Measurements from ENCODE around the gene SPATA31C1.

The SPATA31C1 gene

GRCh38 chr9:87959916-87960581 lies 42.3 kb downstream of the SPATA31C1 start:
- Histone ChIP-seq H2AFZ (ENCODE audit: low read length) (no peak overlapping the region), H3K9ac (ENCODE audit: low read depth, low read length, poor library complexity, severe bottlenecking) (no peak overlapping the region), H3K79me2 (ENCODE audit: insufficient read depth, low read length) (no peaks in the 10 kb centered on the region), H3K9me2 (replicated peaks; ENCODE audit: low read depth, low read length) (no peaks in the 10 kb centered on the region), H3K4me1 (ENCODE audit: insufficient read depth, low read length, poor library complexity, severe bottlenecking) (no peaks in the 10 kb centered on the region), H3K27me3 (ENCODE audit: insufficient read depth, low read length, poor library complexity, severe bottlenecking) (no peaks in the 10 kb centered on the region), H3K4me3 (ENCODE audit: low read length, poor library complexity, severe bottlenecking) (no peak overlapping the region), H3K36me3 (ENCODE audit: insufficient read depth, low read length) (no peaks in the 10 kb centered on the region), H3K4me2 (ENCODE audit: low read depth, low read length, poor library complexity, severe bottlenecking) (no peak overlapping the region), H4K20me1 (ENCODE audit: insufficient read depth, low read length, poor library complexity, severe bottlenecking) (no peaks in the 10 kb centered on the region), H3K9me3 (ENCODE audit: insufficient read depth, low read depth, low read length) (0 out of 2 replicates have a peak, but pooled peaks cover 3% of the 10 kb centered on the region), H3F3A (ENCODE audit: low read depth) (no peaks in the 10 kb centered on the region)
- TF ChIP-seq CTCF (conservative IDR thresholded peaks at IDR 0.05; ENCODE audit: low read length) = no peak
- TF ChIP-seq EZH2phosphoT487 (IDR thresholded peaks at IDR 0.05; ENCODE audit: borderline replicate concordance) = no peak

GRCh38 chr9:87963770-87964169 lies 46.0 kb downstream of the SPATA31C1 start:
- Histone ChIP-seq H3F3A (ENCODE audit: low read depth) (no peaks in the 10 kb centered on the region), H3K9me3 (ENCODE audit: insufficient read depth, low read depth, low read length) (0 out of 2 replicates have a peak, but pooled peaks cover 5% of the 10 kb centered on the region), H2AFZ (ENCODE audit: low read length) (no peak overlapping the region), H3K27me3 (ENCODE audit: insufficient read depth, low read length, poor library complexity, severe bottlenecking) (no peaks in the 10 kb centered on the region), H4K20me1 (ENCODE audit: insufficient read depth, low read length, poor library complexity, severe bottlenecking) (no peaks in the 10 kb centered on the region), H3K79me2 (ENCODE audit: insufficient read depth, low read length) (no peaks in the 10 kb centered on the region), H3K4me2 (ENCODE audit: low read depth, low read length, poor library complexity, severe bottlenecking) (no peak overlapping the region), H3K9me2 (replicated peaks; ENCODE audit: low read depth, low read length) (no peaks in the 10 kb centered on the region), H3K36me3 (ENCODE audit: insufficient read depth, low read length) (no peaks in the 10 kb centered on the region), H3K4me3 (ENCODE audit: low read length, poor library complexity, severe bottlenecking) (no peak overlapping the region), H3K9ac (ENCODE audit: low read depth, low read length, poor library complexity, severe bottlenecking) (no peak overlapping the region), H3K4me1 (ENCODE audit: insufficient read depth, low read length, poor library complexity, severe bottlenecking) (no peaks in the 10 kb centered on the region)
- TF ChIP-seq CTCF (conservative IDR thresholded peaks at IDR 0.05; ENCODE audit: low read length) (no peak), EZH2phosphoT487 (IDR thresholded peaks at IDR 0.05; ENCODE audit: borderline replicate concordance) (no peak)

GRCh38 chr9:87964826-87965225 lies 47.1 kb downstream of the SPATA31C1 start:
- Histone ChIP-seq H3F3A (ENCODE audit: low read depth) (no peaks in the 10 kb centered on the region), H3K9me3 (ENCODE audit: insufficient read depth, low read depth, low read length) (0 out of 2 replicates have a peak, but pooled peaks cover 5% of the 10 kb centered on the region), H3K36me3 (ENCODE audit: insufficient read depth, low read length) (no peaks in the 10 kb centered on the region), H3K9ac (ENCODE audit: low read depth, low read length, poor library complexity, severe bottlenecking) (no peak overlapping the region), H3K79me2 (ENCODE audit: insufficient read depth, low read length) (no peaks in the 10 kb centered on the region), H3K27me3 (ENCODE audit: insufficient read depth, low read length, poor library complexity, severe bottlenecking) (no peaks in the 10 kb centered on the region), H2AFZ (ENCODE audit: low read length) (no peak overlapping the region), H3K4me2 (ENCODE audit: low read depth, low read length, poor library complexity, severe bottlenecking) (no peak overlapping the region), H3K4me1 (ENCODE audit: insufficient read depth, low read length, poor library complexity, severe bottlenecking) (no peaks in the 10 kb centered on the region), H3K9me2 (replicated peaks; ENCODE audit: low read depth, low read length) (no peaks in the 10 kb centered on the region), H4K20me1 (ENCODE audit: insufficient read depth, low read length, poor library complexity, severe bottlenecking) (no peaks in the 10 kb centered on the region), H3K4me3 (ENCODE audit: low read length, poor library complexity, severe bottlenecking) (no peak overlapping the region)
- TF ChIP-seq EZH2phosphoT487 (IDR thresholded peaks at IDR 0.05; ENCODE audit: borderline replicate concordance) (no peak), CTCF (conservative IDR thresholded peaks at IDR 0.05; ENCODE audit: low read length) (no peak)

All from Loucy (cell line).